ENCODE measurements around the gene CRABP2.
A peak's percentile ranks its signal among the peaks of the same experiment; 100 is the strongest.

Gene CRABP2

DNA sequence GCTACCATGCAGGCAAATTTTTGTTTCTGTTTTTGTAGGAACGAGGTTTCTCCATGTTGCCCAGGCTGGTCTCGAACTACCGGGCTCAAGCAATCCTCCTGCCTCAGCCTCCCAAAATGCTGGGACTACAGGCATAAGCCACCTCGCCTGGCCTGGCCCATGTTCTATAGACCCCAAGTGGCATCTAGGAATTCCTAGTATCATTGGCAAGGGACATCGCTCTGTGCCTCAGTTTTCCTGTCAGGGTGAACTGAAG is 42.7 kb downstream of the CRABP2 start:
- no peak for DNase-seq (ENCODE audit: low spot score)
- in situ Hi-C loops (cut with MboI; ENCODE audit: low sequenced_read_pairs, unreplicated experiment) = no loop called here
- TF ChIP-seq, protein P1, sequence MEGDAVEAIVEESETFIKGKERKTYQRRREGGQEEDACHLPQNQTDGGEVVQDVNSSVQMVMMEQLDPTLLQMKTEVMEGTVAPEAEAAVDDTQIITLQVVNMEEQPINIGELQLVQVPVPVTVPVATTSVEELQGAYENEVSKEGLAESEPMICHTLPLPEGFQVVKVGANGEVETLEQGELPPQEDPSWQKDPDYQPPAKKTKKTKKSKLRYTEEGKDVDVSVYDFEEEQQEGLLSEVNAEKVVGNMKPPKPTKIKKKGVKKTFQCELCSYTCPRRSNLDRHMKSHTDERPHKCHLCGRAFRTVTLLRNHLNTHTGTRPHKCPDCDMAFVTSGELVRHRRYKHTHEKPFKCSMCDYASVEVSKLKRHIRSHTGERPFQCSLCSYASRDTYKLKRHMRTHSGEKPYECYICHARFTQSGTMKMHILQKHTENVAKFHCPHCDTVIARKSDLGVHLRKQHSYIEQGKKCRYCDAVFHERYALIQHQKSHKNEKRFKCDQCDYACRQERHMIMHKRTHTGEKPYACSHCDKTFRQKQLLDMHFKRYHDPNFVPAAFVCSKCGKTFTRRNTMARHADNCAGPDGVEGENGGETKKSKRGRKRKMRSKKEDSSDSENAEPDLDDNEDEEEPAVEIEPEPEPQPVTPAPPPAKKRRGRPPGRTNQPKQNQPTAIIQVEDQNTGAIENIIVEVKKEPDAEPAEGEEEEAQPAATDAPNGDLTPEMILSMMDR (IDR thresholded peaks at IDR 0.05; ENCODE audit: borderline replicate concordance, control extremely low read depth, extremely low read depth, insufficient read depth, missing control alignments) = no peak

DNA sequence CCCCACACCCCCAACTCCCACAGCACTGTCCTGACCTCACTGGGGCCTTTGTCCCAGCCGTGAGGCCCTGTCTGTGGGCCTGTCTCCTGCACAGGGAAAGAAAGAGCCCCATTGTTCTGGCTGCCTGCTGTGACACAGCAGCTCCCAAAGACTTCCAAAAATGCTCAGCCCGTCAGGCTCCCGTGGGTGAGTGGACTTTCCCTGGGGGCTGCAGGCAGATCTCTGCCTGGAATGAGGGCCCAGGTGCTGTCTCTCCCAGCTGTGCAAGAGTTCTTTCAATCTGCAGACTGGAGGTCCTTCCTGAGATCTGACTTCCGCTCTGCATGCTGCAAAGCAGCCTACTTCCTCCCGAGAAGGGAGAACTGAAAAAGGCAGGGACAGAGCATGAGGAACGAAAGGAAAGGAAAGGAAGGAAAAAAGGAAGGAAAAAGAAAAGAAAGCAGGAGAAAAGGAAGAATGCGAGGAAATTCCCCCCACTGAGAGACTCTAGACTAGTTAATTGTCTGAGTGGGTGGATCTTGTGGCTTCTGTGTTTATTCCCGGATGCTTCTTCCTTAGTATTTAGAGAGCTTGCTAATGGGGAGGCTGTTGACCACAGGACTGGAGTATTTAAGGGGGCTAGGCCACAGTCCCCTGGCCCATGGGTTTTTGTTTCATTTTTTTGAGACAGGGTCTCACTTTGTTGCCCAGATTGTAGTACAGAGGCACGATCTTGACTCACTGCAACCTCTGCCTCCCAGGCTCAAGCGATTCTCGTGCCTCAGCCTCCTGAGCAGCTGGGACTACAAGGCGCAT is 43.2 kb downstream of the CRABP2 start:
- TF ChIP-seq, protein P1 (IDR thresholded peaks at IDR 0.05; ENCODE audit: borderline replicate concordance, control extremely low read depth, extremely low read depth, insufficient read depth, missing control alignments) = no peak
- DNase-seq (ENCODE audit: low spot score) = no peak
- in situ Hi-C loops (cut with MboI; ENCODE audit: low sequenced_read_pairs, unreplicated experiment) = no loop called here

DNA sequence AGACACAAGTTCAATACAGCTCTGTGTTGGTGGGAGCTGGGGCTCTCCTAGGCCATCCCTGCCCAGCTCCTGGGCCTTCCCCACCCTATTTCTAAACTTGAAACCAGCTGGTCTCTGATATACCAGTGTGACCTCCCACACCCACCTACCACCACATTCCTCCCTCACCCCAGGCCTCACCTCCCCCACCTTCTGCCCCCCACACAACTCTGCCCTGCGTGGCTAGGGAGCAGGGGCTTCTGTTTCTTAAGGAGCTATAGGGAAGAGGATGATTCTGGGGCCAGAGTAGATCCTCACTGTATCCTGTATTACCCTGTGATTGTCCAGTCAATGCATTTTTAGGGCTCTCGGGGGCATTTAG is 44.7 kb downstream of the CRABP2 start:
- in situ Hi-C loops (cut with MboI; ENCODE audit: low sequenced_read_pairs, unreplicated experiment) = no loop called here
- TF ChIP-seq, protein P1 (IDR thresholded peaks at IDR 0.05; ENCODE audit: borderline replicate concordance, control extremely low read depth, extremely low read depth, insufficient read depth, missing control alignments) = no peak
- no peak for DNase-seq (ENCODE audit: low spot score)

DNA sequence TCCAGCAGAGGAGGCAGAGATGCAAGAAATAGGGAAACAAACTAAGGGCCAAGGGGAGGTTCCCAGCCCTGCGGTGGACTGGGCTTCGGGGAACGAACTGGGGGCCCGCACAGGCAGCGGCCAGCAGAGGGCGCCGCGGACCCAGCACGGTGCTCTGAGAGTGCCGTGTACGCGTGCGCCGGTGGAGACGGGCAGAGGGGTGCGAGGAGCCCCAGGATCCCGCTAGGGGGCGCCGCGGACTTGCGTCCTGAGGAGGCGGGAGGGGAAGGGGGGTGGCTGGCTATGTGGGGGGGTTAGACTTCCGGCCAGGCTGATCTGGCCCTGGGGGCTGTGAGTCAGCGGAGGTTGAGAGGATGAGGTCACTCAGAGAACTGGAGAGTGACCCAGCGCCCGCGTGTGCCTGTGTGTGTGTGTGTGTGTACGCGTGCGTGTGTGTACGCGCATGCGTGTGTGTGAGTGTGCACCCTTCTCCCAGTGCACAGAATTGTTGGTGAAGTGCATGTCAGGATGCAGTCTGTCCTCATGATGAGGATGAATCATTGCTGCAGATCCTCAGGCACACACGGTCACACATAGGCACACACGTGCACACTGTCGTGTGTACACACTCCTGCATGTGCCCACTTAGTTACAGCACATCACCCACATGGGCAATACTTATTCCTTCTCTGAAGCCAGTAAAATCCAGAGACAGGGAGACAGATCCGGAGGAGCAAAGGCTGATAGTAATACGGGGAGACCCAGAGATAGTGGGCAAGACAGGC is 45.2 kb downstream of the CRABP2 start:
- TF ChIP-seq, protein P1 (IDR thresholded peaks at IDR 0.05; ENCODE audit: borderline replicate concordance, control extremely low read depth, extremely low read depth, insufficient read depth, missing control alignments) = peak; percentile 99
- in situ Hi-C loops (cut with MboI; ENCODE audit: low sequenced_read_pairs, unreplicated experiment) = no loop called here
- DNase-seq (ENCODE audit: low spot score) = peak; percentile 99

DNA sequence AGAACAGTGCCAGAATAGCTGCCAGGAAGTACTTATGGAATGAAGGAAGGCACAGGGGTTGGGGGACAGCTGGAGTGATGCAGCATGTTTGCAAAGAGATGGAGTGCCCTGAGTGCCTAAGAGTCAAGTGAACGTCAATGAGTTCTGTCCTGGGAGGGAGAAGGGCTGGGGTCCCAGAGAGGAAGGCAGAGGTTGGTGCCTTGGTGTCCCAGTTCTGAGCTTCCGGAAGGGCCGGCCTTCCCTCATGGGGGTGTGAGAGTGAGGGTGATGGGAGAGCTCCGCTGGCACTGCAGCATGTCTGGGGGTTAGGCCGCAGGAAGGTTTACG is 45.8 kb downstream of the CRABP2 start:
- TF ChIP-seq, protein P1 (IDR thresholded peaks at IDR 0.05; ENCODE audit: borderline replicate concordance, control extremely low read depth, extremely low read depth, insufficient read depth, missing control alignments) = no peak
- in situ Hi-C loops (cut with MboI; ENCODE audit: low sequenced_read_pairs, unreplicated experiment) = no loop called here
- no peak for DNase-seq (ENCODE audit: low spot score)

DNA sequence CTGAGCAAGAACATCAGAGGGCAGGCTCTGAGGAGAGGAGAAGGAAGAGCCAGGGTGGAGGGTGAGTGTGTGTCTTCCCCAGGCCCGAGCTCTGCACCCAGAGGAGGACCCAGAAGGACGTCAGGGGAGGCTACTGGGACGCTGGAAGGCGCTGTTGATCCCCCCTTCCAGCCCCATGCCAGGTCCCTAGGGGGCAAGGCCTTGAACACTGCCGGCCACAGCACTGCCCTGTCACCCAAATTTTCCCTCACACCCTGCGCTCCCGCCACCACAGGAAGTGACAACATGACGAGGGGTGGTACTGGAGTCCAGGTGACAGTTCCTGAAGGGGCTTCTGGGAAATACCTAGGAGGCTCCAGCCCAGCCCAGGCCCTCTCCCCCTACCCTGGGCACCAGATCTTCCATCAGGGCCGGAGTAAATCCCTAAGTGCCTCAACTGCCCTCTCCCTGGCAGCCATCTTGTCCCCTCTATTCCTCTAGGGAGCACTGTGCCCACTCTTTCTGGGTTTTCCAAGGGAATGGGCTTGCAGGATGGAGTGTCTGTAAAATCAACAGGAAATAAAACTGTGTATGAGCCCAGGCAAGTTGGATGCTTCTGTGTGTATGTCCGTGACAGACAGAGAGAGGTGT is 46.3 kb downstream of the CRABP2 start:
- TF ChIP-seq, protein P1 (IDR thresholded peaks at IDR 0.05; ENCODE audit: borderline replicate concordance, control extremely low read depth, extremely low read depth, insufficient read depth, missing control alignments) = no peak
- in situ Hi-C loops (cut with MboI; ENCODE audit: low sequenced_read_pairs, unreplicated experiment) = no loop called here
- DNase-seq (ENCODE audit: low spot score) = no peak
